Chondrocyte (in vitro differentiated cells): Measurements from ENCODE around the gene C3orf18. TPM values are rescaled to one million over a fixed set of nuclear protein-coding genes. Genes with fewer than 3 reads are reported as not detected.

Experiments
- DNase-seq: peaks from one replicate; pipeline ENCODE4 v3.0.0; 2021; ENCODE audit warnings: mixed read lengths, low spot score
- H3K27ac Mint-ChIP-seq: one replicate; pipeline ENCODE4 v1.8.0; 2021; ENCODE audit warnings: mild to moderate bottlenecking, moderate library complexity, mixed read lengths; ENCODE audit not compliant: unreplicated experiment
- H3K27me3 Mint-ChIP-seq: 2 replicates; pipeline ENCODE4 v1.8.0; 2021; ENCODE audit warnings: low read depth, mixed read lengths
- H3K36me3 Mint-ChIP-seq: 2 replicates; pipeline ENCODE4 v1.8.0; 2021; ENCODE audit warnings: low read depth, mixed read lengths
- H3K4me1 Mint-ChIP-seq: 2 replicates; pipeline ENCODE4 v1.8.0; 2021; ENCODE audit warnings: low read depth, mild to moderate bottlenecking, mixed read lengths
- H3K4me3 Mint-ChIP-seq: one replicate; pipeline ENCODE4 v1.8.0; 2021; ENCODE audit warnings: mild to moderate bottlenecking, moderate library complexity, mixed read lengths; ENCODE audit not compliant: unreplicated experiment
- H3K9me3 Mint-ChIP-seq: 2 replicates; pipeline ENCODE4 v1.8.0; 2021; ENCODE audit warnings: low read depth, mixed read lengths
- CTCF ChIP-seq: fragments of 200-600 bp; sonication (generic); IDR thresholded peaks from 2 replicates; pipeline ENCODE4 v1.5.0; 2021; ENCODE audit warnings: antibody characterized with exemption, mild to moderate bottlenecking, moderate library complexity
- total RNA-seq: library from RNA; stranded (reverse); gene quantifications from 3 replicates; pipeline ENCODE4 v1.2.1, GENCODE V29; 2021

Gene C3orf18
- total RNA-seq, 1 donor from 2014 or later: 5.8 TPM

- no peaks in the 10 kb centered on the region for H3K36me3 Mint-ChIP-seq
- no peak for TF ChIP-seq CTCF
- H3K4me3 Mint-ChIP-seq: no peak overlapping the region
- H3K4me1 Mint-ChIP-seq: peaks cover 8% of the 10 kb centered on the region
- no peak overlapping the region for H3K27ac Mint-ChIP-seq
- H3K9me3 Mint-ChIP-seq: no peaks in the 10 kb centered on the region
- peaks cover 22% of the 10 kb centered on the region for H3K27me3 Mint-ChIP-seq
- DNase-seq: no peak
Measured at GRCh38 chr3:50531201-50531600, 36.3 kb downstream of the C3orf18 start.

- H3K27me3 Mint-ChIP-seq: peaks cover 17% of the 10 kb centered on the region
- H3K4me1 Mint-ChIP-seq: peaks cover 8% of the 10 kb centered on the region
- no peak overlapping the region for H3K27ac Mint-ChIP-seq
Measured at GRCh38 chr3:50530001-50530970, 37.3 kb downstream of the C3orf18 start.

GRCh38 chr3:50525987-50526386 is 41.6 kb downstream of the C3orf18 start:
- no peaks in the 10 kb centered on the region for H3K4me1 Mint-ChIP-seq
- H3K4me3 Mint-ChIP-seq: no peak overlapping the region
- peaks cover 31% of the 10 kb centered on the region for H3K27me3 Mint-ChIP-seq
- no peak for DNase-seq
- no peak for TF ChIP-seq CTCF
- no peaks in the 10 kb centered on the region for H3K36me3 Mint-ChIP-seq
- H3K27ac Mint-ChIP-seq: no peak overlapping the region
- H3K9me3 Mint-ChIP-seq: no peaks in the 10 kb centered on the region

More at GRCh38 chr3:50530001-50530970, 37.3 kb downstream of the C3orf18 start:
- Mint-ChIP-seq H3K36me3 (no peaks in the 10 kb centered on the region), H3K9me3 (no peaks in the 10 kb centered on the region), H3K4me3 (no peak overlapping the region)
- TF ChIP-seq CTCF: no peak
- no peak for DNase-seq

- Mint-ChIP-seq H3K9me3 (no peaks in the 10 kb centered on the region), H3K4me3 (no peak overlapping the region), H3K4me1 (no peaks in the 10 kb centered on the region), H3K36me3 (peaks cover 1% of the 10 kb centered on the region), H3K27ac (no peak overlapping the region), H3K27me3 (peaks cover 36% of the 10 kb centered on the region)
- no peak for TF ChIP-seq CTCF
- DNase-seq: no peak
Measured at GRCh38 chr3:50525191-50525910, 42.2 kb downstream of the C3orf18 start.

- H3K27ac Mint-ChIP-seq: no peak overlapping the region
- H3K4me3 Mint-ChIP-seq: no peak overlapping the region
- H3K4me1 Mint-ChIP-seq: no peaks in the 10 kb centered on the region
Measured at GRCh38 chr3:50524746-50525145, 42.8 kb downstream of the C3orf18 start.

More at GRCh38 chr3:50524746-50525145, 42.8 kb downstream of the C3orf18 start:
- H3K36me3 Mint-ChIP-seq: peaks cover 1% of the 10 kb centered on the region
- peaks cover 35% of the 10 kb centered on the region for H3K27me3 Mint-ChIP-seq
- TF ChIP-seq CTCF: no peak
- no peak for DNase-seq
- no peaks in the 10 kb centered on the region for H3K9me3 Mint-ChIP-seq
